ENCODE measurements around the gene SUPT20H. TPM values are rescaled to one million over a fixed set of nuclear protein-coding genes. Genes with fewer than 3 reads are reported as not detected.

The SUPT20H gene
- polyA plus RNA-seq, 1 experiment: 33.4 TPM

GRCh38 chr13:37049810-37050209, 9.7 kb downstream of the SUPT20H start:
- ChIA-PET CTCF (no interaction called here), POLR2A (no interaction called here)
- no peak for DNase-seq (ENCODE audit: low read depth)
- no peak overlapping the region for H3K4me3 ChIP-seq (ENCODE audit: low read depth, low read length)
- TF ChIP-seq, protein P1, sequence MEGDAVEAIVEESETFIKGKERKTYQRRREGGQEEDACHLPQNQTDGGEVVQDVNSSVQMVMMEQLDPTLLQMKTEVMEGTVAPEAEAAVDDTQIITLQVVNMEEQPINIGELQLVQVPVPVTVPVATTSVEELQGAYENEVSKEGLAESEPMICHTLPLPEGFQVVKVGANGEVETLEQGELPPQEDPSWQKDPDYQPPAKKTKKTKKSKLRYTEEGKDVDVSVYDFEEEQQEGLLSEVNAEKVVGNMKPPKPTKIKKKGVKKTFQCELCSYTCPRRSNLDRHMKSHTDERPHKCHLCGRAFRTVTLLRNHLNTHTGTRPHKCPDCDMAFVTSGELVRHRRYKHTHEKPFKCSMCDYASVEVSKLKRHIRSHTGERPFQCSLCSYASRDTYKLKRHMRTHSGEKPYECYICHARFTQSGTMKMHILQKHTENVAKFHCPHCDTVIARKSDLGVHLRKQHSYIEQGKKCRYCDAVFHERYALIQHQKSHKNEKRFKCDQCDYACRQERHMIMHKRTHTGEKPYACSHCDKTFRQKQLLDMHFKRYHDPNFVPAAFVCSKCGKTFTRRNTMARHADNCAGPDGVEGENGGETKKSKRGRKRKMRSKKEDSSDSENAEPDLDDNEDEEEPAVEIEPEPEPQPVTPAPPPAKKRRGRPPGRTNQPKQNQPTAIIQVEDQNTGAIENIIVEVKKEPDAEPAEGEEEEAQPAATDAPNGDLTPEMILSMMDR (IDR thresholded peaks at IDR 0.05; ENCODE audit: insufficient read depth, low read depth, low read length): no peak
- H3K36me3 ChIP-seq (ENCODE audit: control insufficient read depth, insufficient read depth, low read length): peaks cover 4% of the 10 kb centered on the region
- H3K27me3 ChIP-seq (ENCODE audit: control insufficient read depth, insufficient read depth, low read length): no peaks in the 10 kb centered on the region

DNA sequence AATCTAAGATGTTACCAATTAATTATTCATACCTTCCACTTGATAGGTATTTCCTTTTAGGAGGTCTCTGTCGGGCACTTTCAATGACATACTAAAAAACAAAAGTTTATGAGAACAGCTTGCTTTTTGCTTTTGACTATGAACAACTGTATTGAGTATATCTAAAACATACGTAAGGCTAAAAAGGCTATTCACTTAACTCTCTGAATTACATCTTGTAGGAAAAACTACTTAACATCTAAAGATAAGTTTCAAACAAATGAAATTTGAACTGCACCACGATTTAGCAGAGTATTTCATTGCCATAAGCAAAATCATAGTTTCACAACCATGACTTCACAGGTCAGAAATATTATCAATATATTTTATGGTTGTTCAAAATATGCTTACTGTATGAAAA, 11.6 kb downstream of the SUPT20H start:
- POLR2A ChIA-PET: interaction anchor here (0.5 kb wide), 1 partner anchor 10 kb away, joined by 3 read pairs; no protein-coding TSS in a partner anchor
- TF ChIP-seq, protein P1 (IDR thresholded peaks at IDR 0.05; ENCODE audit: insufficient read depth, low read depth, low read length): no peak
- CTCF ChIA-PET: no interaction called here
- DNase-seq (ENCODE audit: low read depth): no peak
- Histone ChIP-seq H3K36me3 (ENCODE audit: control insufficient read depth, insufficient read depth, low read length) (peaks cover 7% of the 10 kb centered on the region), H3K27me3 (ENCODE audit: control insufficient read depth, insufficient read depth, low read length) (no peaks in the 10 kb centered on the region), H3K4me3 (ENCODE audit: low read depth, low read length) (no peak overlapping the region)

DNA sequence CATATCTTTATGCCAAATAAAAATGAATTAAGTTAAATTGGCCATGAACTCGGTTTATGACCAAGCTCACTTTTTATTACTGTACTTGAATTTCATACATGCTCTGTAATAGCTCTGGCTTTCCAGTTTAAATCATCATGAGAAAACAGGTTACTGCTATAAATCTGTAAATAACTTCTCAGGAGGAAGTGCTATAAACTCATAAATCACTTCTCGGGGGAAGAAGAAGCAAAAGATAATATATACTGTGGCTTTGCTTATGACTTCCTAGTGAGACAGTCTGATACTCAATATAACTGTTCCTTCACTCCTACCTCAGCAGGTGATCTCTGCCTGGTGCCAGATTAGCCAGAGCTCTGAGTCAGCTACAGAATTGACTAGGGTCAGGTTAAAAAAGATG, 12.5 kb downstream of the SUPT20H start:
- ChIA-PET CTCF (no interaction called here), POLR2A (no interaction called here)
- peaks cover 7% of the 10 kb centered on the region for H3K36me3 ChIP-seq (ENCODE audit: control insufficient read depth, insufficient read depth, low read length)
- TF ChIP-seq, protein P1 (IDR thresholded peaks at IDR 0.05; ENCODE audit: insufficient read depth, low read depth, low read length): no peak
- H3K27me3 ChIP-seq (ENCODE audit: control insufficient read depth, insufficient read depth, low read length): no peaks in the 10 kb centered on the region
- H3K4me3 ChIP-seq (ENCODE audit: low read depth, low read length): no peak overlapping the region
- no peak for DNase-seq (ENCODE audit: low read depth)

DNA sequence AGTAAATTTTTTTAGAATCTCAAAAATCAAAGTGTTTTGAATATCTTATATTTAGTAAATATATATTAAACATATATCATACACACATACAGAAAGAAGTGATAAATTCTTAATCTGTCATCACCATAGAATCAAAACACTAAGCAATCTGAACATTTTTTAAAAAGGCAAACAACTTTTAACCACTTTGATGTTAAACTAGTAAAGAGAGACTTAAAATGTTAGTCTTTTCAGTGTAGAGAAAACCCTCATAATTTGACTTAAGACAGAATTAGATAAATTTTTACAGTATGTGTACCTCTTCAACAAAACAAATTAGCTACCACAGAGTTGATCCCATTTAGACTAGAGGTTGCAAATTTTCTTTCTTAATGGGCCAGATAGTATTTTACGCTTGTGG, 13.4 kb downstream of the SUPT20H start:
- Histone ChIP-seq H3K36me3 (ENCODE audit: control insufficient read depth, insufficient read depth, low read length) (peaks cover 10% of the 10 kb centered on the region), H3K27me3 (ENCODE audit: control insufficient read depth, insufficient read depth, low read length) (no peaks in the 10 kb centered on the region), H3K4me3 (ENCODE audit: low read depth, low read length) (no peak overlapping the region)
- POLR2A ChIA-PET: no interaction called here
- no peak for DNase-seq (ENCODE audit: low read depth)
- CTCF ChIA-PET: no interaction called here
- TF ChIP-seq, protein P1 (IDR thresholded peaks at IDR 0.05; ENCODE audit: insufficient read depth, low read depth, low read length): no peak

GRCh38 chr13:37040789-37041188, 18.7 kb downstream of the SUPT20H start:
- CTCF ChIA-PET: interaction anchor here (1.1 kb wide), 1 partner anchor 22 kb away, joined by 3 read pairs; no protein-coding TSS in a partner anchor
- TF ChIP-seq, protein P1 (IDR thresholded peaks at IDR 0.05; ENCODE audit: insufficient read depth, low read depth, low read length): no peak
- Histone ChIP-seq H3K36me3 (ENCODE audit: control insufficient read depth, insufficient read depth, low read length) (peaks cover 8% of the 10 kb centered on the region), H3K27me3 (ENCODE audit: control insufficient read depth, insufficient read depth, low read length) (no peaks in the 10 kb centered on the region), H3K4me3 (ENCODE audit: low read depth, low read length) (no peak overlapping the region)
- DNase-seq (ENCODE audit: low read depth): no peak
- POLR2A ChIA-PET: no interaction called here
